HepG2 (cell line): Measurements from ENCODE around the gene TRIM66. TPM values are rescaled to one million over a fixed set of nuclear protein-coding genes. Genes with fewer than 3 reads are reported as not detected.

Source experiments
- CC2D1A ChIP-seq: sonication (generic); formaldehyde crosslinking; IDR thresholded peaks from 2 replicates; pipeline ENCODE4 v1.8.1; 2023; ENCODE audit warnings: mild to moderate bottlenecking, missing genetic modification reagents
- SMAD9 ChIP-seq: sonication (generic); formaldehyde crosslinking; IDR thresholded peaks from 2 replicates; pipeline ENCODE4 v1.5.1; 2020; ENCODE audit warnings: mild to moderate bottlenecking, missing genetic modification reagents
- TAF15 ChIP-seq: fragments of 200-400 bp; formaldehyde crosslinking; IDR thresholded peaks from one replicate; pipeline ENCODE4 v1.6.1; 2018; ENCODE audit warnings: mild to moderate bottlenecking, low read depth, low read length; ENCODE audit not compliant: poor library complexity, severe bottlenecking
- ZNF260 ChIP-seq: sonication (generic); formaldehyde crosslinking; IDR thresholded peaks from 2 replicates; pipeline ENCODE4 v1.4.0; 2020; ENCODE audit warnings: missing genetic modification reagents, low read depth, mild to moderate bottlenecking, borderline replicate concordance
- ZNF34 ChIP-seq: sonication (generic); formaldehyde crosslinking; IDR thresholded peaks from 2 replicates; pipeline ENCODE4 v1.4.0; 2020; ENCODE audit warnings: mild to moderate bottlenecking, missing genetic modification reagents, borderline replicate concordance
- polyA plus RNA-seq, 8 experiments: library from polyadenylated mRNA; depleted of rRNA in 3 of 8; stranded (reverse) in 7 of 8; unstranded in 1 of 8; fragments of >200 nt; fragmentation: Illumina TruSeq in 4 of 8; extraction: Trizol in 4 of 8; gene quantifications; 2 replicates each; pipeline versions ENCODE4 v1.2.1 to v1.2.3, GENCODE V29; 2011 to 2016; ENCODE audit warnings: low read depth in 4 of 8, missing spikeins in 1 of 8, mixed read lengths in 1 of 8; ENCODE audit not compliant: insufficient read depth in 1 of 8
- total RNA-seq, 5 experiments: library from RNA; depleted of rRNA; stranded (reverse); fragments of >200 nt; fragmentation: Illumina TruSeq; extraction: Trizol; gene quantifications; 2 replicates each; pipeline ENCODE4 v1.2.3, GENCODE V29; 2016; ENCODE audit warnings: low read depth in 1 of 5
- TF ChIP-seq, protein P1 (sequence below): sonication (generic); formaldehyde crosslinking; IDR thresholded peaks from 2 replicates; pipeline ENCODE4 v1.4.0; 2020; ENCODE audit warnings: missing genetic modification reagents, borderline replicate concordance
- TF ChIP-seq, protein P2 (sequence below), 2 experiments: fragments of 450-650 bp in 1 of 2; sonication (generic) in 1 of 2; formaldehyde crosslinking in 1 of 2; IDR thresholded peaks; 2 replicates each; pipeline versions ENCODE4 v1.6.1 to v1.8.0; 2016 to 2022; ENCODE audit warnings: antibody characterized with exemption in 1 of 2, mild to moderate bottlenecking in 1 of 2, missing genetic modification reagents in 1 of 2
- TF ChIP-seq, protein P3 (sequence below): sonication (generic); formaldehyde crosslinking; IDR thresholded peaks from 2 replicates; pipeline ENCODE4 v1.8.0; 2022; ENCODE audit warnings: missing genetic modification reagents, mild to moderate bottlenecking, moderate library complexity, borderline replicate concordance
- TF ChIP-seq, protein P4 (sequence below): sonication (generic); formaldehyde crosslinking; IDR thresholded peaks from 2 replicates; pipeline ENCODE4 v1.5.1; 2020; ENCODE audit warnings: missing genetic modification reagents, mild to moderate bottlenecking, borderline replicate concordance

The TRIM66 gene
- total and polyA plus RNA-seq, 2 of the 13 experiments (the other 11 are each of a cell fraction or from before 2014, with no cell fraction given): 4.9 to 6.1 TPM

DNA sequence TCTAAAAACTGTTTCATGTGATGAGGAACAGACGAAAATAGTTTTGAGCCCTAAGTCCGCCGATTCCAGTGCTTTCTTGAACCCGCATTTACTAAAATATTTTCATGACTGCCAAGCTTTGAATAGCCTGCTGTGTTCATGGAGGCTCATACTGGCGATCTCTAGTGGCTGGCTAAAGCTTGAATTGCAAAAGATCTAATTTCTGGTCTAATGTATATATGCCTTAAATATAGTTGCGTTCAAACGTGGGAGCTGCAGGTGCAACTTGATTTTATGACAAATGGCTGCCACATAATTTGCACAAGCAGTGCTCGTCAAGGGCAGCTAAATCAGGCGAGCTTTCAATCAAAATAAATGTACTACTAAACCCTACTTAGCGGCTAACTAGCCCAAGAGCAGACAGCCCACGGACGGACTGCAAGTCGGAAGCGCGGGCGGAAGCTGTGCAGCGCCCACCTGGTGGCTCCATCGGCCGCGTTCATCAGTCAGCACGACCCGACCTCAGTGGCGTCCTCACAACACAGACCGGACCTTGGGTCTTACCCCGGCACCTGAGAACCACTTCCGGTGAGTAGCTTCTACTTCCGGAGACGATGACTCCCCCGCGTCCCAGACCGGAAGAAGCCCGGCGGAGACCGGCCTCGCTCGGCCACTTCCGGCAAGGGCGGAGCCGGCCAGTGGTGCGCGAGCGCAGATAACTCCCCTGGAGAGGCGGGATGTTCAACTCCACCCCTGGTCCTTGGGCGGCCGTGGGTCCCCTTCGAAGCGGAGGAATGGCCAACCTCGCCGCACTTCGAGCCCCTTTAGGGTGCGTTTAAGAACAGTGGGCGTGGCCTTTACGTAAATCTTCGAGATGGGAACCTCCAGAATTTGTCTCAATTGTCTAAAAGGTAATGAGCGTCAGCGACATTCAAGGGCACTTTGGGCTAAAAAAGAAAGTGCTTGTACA is 6.2 kb upstream of the TRIM66 start (continued):
- TF ChIP-seq, protein P1, sequence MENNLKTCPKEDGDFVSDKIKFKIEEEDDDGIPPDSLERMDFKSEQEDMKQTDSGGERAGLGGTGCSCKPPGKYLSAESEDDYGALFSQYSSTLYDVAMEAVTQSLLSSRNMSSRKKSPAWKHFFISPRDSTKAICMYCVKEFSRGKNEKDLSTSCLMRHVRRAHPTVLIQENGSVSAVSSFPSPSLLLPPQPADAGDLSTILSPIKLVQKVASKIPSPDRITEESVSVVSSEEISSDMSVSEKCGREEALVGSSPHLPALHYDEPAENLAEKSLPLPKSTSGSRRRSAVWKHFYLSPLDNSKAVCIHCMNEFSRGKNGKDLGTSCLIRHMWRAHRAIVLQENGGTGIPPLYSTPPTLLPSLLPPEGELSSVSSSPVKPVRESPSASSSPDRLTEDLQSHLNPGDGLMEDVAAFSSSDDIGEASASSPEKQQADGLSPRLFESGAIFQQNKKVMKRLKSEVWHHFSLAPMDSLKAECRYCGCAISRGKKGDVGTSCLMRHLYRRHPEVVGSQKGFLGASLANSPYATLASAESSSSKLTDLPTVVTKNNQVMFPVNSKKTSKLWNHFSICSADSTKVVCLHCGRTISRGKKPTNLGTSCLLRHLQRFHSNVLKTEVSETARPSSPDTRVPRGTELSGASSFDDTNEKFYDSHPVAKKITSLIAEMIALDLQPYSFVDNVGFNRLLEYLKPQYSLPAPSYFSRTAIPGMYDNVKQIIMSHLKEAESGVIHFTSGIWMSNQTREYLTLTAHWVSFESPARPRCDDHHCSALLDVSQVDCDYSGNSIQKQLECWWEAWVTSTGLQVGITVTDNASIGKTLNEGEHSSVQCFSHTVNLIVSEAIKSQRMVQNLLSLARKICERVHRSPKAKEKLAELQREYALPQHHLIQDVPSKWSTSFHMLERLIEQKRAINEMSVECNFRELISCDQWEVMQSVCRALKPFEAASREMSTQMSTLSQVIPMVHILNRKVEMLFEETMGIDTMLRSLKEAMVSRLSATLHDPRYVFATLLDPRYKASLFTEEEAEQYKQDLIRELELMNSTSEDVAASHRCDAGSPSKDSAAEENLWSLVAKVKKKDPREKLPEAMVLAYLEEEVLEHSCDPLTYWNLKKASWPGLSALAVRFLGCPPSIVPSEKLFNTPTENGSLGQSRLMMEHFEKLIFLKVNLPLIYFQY (CRISPR knock-in tag): peak; percentile 36; the same call in 1 of the 2 replicates
- no peak for TF ChIP-seq ZNF260 (CRISPR knock-in tag)
- no peak for TF ChIP-seq SMAD9
- TF ChIP-seq, protein P2, sequence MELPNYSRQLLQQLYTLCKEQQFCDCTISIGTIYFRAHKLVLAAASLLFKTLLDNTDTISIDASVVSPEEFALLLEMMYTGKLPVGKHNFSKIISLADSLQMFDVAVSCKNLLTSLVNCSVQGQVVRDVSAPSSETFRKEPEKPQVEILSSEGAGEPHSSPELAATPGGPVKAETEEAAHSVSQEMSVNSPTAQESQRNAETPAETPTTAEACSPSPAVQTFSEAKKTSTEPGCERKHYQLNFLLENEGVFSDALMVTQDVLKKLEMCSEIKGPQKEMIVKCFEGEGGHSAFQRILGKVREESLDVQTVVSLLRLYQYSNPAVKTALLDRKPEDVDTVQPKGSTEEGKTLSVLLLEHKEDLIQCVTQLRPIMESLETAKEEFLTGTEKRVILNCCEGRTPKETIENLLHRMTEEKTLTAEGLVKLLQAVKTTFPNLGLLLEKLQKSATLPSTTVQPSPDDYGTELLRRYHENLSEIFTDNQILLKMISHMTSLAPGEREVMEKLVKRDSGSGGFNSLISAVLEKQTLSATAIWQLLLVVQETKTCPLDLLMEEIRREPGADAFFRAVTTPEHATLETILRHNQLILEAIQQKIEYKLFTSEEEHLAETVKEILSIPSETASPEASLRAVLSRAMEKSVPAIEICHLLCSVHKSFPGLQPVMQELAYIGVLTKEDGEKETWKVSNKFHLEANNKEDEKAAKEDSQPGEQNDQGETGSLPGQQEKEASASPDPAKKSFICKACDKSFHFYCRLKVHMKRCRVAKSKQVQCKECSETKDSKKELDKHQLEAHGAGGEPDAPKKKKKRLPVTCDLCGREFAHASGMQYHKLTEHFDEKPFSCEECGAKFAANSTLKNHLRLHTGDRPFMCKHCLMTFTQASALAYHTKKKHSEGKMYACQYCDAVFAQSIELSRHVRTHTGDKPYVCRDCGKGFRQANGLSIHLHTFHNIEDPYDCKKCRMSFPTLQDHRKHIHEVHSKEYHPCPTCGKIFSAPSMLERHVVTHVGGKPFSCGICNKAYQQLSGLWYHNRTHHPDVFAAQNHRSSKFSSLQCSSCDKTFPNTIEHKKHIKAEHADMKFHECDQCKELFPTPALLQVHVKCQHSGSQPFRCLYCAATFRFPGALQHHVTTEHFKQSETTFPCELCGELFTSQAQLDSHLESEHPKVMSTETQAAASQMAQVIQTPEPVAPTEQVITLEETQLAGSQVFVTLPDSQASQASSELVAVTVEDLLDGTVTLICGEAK (IDR thresholded peaks at IDR 0.05): peak; percentile 98
- TF ChIP-seq, protein P2 (CRISPR knock-in tag; IDR thresholded peaks at IDR 0.05): no peak
- TF ChIP-seq CC2D1A: no peak
- TF ChIP-seq, protein P3, sequence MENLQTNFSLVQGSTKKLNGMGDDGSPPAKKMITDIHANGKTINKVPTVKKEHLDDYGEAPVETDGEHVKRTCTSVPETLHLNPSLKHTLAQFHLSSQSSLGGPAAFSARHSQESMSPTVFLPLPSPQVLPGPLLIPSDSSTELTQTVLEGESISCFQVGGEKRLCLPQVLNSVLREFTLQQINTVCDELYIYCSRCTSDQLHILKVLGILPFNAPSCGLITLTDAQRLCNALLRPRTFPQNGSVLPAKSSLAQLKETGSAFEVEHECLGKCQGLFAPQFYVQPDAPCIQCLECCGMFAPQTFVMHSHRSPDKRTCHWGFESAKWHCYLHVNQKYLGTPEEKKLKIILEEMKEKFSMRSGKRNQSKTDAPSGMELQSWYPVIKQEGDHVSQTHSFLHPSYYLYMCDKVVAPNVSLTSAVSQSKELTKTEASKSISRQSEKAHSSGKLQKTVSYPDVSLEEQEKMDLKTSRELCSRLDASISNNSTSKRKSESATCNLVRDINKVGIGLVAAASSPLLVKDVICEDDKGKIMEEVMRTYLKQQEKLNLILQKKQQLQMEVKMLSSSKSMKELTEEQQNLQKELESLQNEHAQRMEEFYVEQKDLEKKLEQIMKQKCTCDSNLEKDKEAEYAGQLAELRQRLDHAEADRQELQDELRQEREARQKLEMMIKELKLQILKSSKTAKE (CRISPR knock-in tag): no peak
- TF ChIP-seq TAF15: peak; percentile 96
- TF ChIP-seq, protein P4, sequence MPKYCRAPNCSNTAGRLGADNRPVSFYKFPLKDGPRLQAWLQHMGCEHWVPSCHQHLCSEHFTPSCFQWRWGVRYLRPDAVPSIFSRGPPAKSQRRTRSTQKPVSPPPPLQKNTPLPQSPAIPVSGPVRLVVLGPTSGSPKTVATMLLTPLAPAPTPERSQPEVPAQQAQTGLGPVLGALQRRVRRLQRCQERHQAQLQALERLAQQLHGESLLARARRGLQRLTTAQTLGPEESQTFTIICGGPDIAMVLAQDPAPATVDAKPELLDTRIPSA: peak; percentile 79; the same call in 1 of the 2 replicates
- peak; percentile 86; the same call in 1 of the 2 replicates for TF ChIP-seq ZNF34
